Measurements from ENCODE around the gene NUP98.

The NUP98 gene

GRCh38 chr11:3703383-3703782 lies 94.0 kb downstream of the NUP98 start:
- no peaks in the 10 kb centered on the region for H3K79me2 ChIP-seq (ENCODE audit: control insufficient read depth, insufficient read depth, low read length)
- H2BK120ac ChIP-seq (ENCODE audit: low read depth, low read length), result no peak overlapping the region
- H3K27me3 ChIP-seq (ENCODE audit: insufficient read depth, low read length, poor library complexity), result no peaks in the 10 kb centered on the region
- no peaks in the 10 kb centered on the region for H3K4me1 ChIP-seq (ENCODE audit: control insufficient read depth, low read depth, low read length)
- no peak overlapping the region for H3K56ac ChIP-seq (ENCODE audit: low read length)
- no peak overlapping the region for H3K4ac ChIP-seq (ENCODE audit: low read depth, low read length)
- H2BK15ac ChIP-seq (replicated peaks; ENCODE audit: low read depth), result no peak overlapping the region
- H3K36me3 ChIP-seq (ENCODE audit: control insufficient read depth, insufficient read depth, low read length), result peaks cover 17% of the 10 kb centered on the region
- WGBS (ENCODE audit: extremely low coverage, insufficient coverage, low lambda C conversion rate), result 100% methylated on average over 1 of the region's 3 CpGs
- H3K27ac ChIP-seq (ENCODE audit: low read depth, low read length), result no peak overlapping the region
- no peak overlapping the region for H4K8ac ChIP-seq (ENCODE audit: low read depth, low read length)
- no peak overlapping the region for H3K23ac ChIP-seq (ENCODE audit: low read length)
- H2BK5ac ChIP-seq (ENCODE audit: low read length), result no peak overlapping the region
- no peak overlapping the region for H3K18ac ChIP-seq (ENCODE audit: low read length)
- no peak overlapping the region for H3K4me2 ChIP-seq (ENCODE audit: low read length)
- H4K5ac ChIP-seq (ENCODE audit: low read length), result no peak overlapping the region
- no peak overlapping the region for H2AK5ac ChIP-seq (ENCODE audit: low read length)
- no peak overlapping the region for H3K9ac ChIP-seq (ENCODE audit: low read length)
- H3K79me1 ChIP-seq (ENCODE audit: low read length), result no peaks in the 10 kb centered on the region
- no peak overlapping the region for H3K4me3 ChIP-seq (ENCODE audit: low read length)
- DNase-seq, result no peak

DNA sequence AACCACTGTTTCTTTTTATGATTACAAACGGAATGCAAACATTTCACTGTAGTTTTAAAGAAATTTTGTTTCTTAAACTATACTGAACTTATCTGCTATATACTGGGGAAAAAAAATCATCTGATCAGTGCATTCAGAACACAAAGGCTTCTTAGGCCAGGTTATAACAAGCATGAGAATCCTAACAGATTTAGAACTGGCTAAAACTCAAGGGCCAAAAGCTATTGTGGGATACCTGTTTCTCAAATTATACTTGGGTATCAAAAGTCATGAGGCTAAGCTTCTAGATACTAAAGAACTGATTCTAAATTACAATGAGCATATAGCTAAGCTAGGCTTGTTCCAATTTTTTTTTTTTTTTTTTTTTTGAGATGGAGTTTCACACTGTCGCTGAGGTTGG lies 96.4 kb downstream of the NUP98 start:
- Histone ChIP-seq H3K4me2 (ENCODE audit: low read length) (no peak overlapping the region), H3K27me3 (ENCODE audit: insufficient read depth, low read length, poor library complexity) (no peaks in the 10 kb centered on the region), H2BK5ac (ENCODE audit: low read length) (no peak overlapping the region), H3K18ac (ENCODE audit: low read length) (no peak overlapping the region), H3K79me1 (ENCODE audit: low read length) (no peaks in the 10 kb centered on the region), H3K4ac (ENCODE audit: low read depth, low read length) (no peak overlapping the region), H2BK15ac (replicated peaks; ENCODE audit: low read depth) (no peak overlapping the region), H3K56ac (ENCODE audit: low read length) (no peak overlapping the region), H3K9ac (ENCODE audit: low read length) (no peak overlapping the region), H3K36me3 (ENCODE audit: control insufficient read depth, insufficient read depth, low read length) (peaks cover 15% of the 10 kb centered on the region), H3K4me1 (ENCODE audit: control insufficient read depth, low read depth, low read length) (no peaks in the 10 kb centered on the region), H4K8ac (ENCODE audit: low read depth, low read length) (no peak overlapping the region), H3K27ac (ENCODE audit: low read depth, low read length) (no peak overlapping the region), H3K4me3 (ENCODE audit: low read length) (no peak overlapping the region), H2AK5ac (ENCODE audit: low read length) (no peak overlapping the region), H2BK120ac (ENCODE audit: low read depth, low read length) (no peak overlapping the region), H4K5ac (ENCODE audit: low read length) (no peak overlapping the region), H3K79me2 (ENCODE audit: control insufficient read depth, insufficient read depth, low read length) (no peaks in the 10 kb centered on the region), H3K23ac (ENCODE audit: low read length) (no peak overlapping the region)
- DNase-seq, result no peak
- WGBS (ENCODE audit: extremely low coverage, insufficient coverage, low lambda C conversion rate), result no CpG with 5 or more reads among the region's 2 CpGs

DNA sequence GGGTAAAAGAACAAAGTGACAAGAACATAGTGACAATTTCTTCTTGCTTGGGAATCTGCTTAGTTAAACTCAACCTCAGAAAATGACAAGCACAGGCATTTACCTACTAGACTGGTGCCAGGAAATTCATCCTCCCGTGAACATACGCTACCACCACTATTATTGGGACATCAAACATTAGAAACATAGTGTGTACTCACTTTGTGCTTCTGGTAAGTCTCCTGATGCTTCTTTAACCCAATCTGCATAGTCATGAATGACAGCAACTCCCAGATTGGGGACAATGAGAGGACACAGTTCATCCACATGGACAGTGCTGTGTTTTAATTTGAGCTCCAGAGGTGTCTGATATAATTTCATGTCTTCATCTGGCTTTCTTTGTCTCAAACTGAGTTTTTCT lies 96.9 kb downstream of the NUP98 start:
- Histone ChIP-seq H3K18ac (ENCODE audit: low read length) (no peak overlapping the region), H3K36me3 (ENCODE audit: control insufficient read depth, insufficient read depth, low read length) (peaks cover 17% of the 10 kb centered on the region), H3K4me1 (ENCODE audit: control insufficient read depth, low read depth, low read length) (no peaks in the 10 kb centered on the region), H2AK5ac (ENCODE audit: low read length) (no peak overlapping the region), H2BK5ac (ENCODE audit: low read length) (no peak overlapping the region), H3K4ac (ENCODE audit: low read depth, low read length) (no peak overlapping the region), H2BK120ac (ENCODE audit: low read depth, low read length) (no peak overlapping the region), H3K56ac (ENCODE audit: low read length) (no peak overlapping the region), H3K4me3 (ENCODE audit: low read length) (no peak overlapping the region), H3K4me2 (ENCODE audit: low read length) (no peak overlapping the region), H3K27me3 (ENCODE audit: insufficient read depth, low read length, poor library complexity) (no peaks in the 10 kb centered on the region), H3K79me1 (ENCODE audit: low read length) (no peaks in the 10 kb centered on the region), H4K8ac (ENCODE audit: low read depth, low read length) (no peak overlapping the region), H3K9ac (ENCODE audit: low read length) (no peak overlapping the region), H3K27ac (ENCODE audit: low read depth, low read length) (no peak overlapping the region), H2BK15ac (replicated peaks; ENCODE audit: low read depth) (no peak overlapping the region), H4K5ac (ENCODE audit: low read length) (no peak overlapping the region), H3K23ac (ENCODE audit: low read length) (no peak overlapping the region), H3K79me2 (ENCODE audit: control insufficient read depth, insufficient read depth, low read length) (no peaks in the 10 kb centered on the region)
- DNase-seq, result no peak
- WGBS (ENCODE audit: extremely low coverage, insufficient coverage, low lambda C conversion rate), result no CpG with 5 or more reads among the region's 2 CpGs

- no peaks in the 10 kb centered on the region for H3K4me1 ChIP-seq (ENCODE audit: control insufficient read depth, low read depth, low read length)
- no peak overlapping the region for H3K4ac ChIP-seq (ENCODE audit: low read depth, low read length)
- no peaks in the 10 kb centered on the region for H3K79me2 ChIP-seq (ENCODE audit: control insufficient read depth, insufficient read depth, low read length)
- no peak overlapping the region for H2AK5ac ChIP-seq (ENCODE audit: low read length)
- peaks cover 17% of the 10 kb centered on the region for H3K36me3 ChIP-seq (ENCODE audit: control insufficient read depth, insufficient read depth, low read length)
- H3K4me2 ChIP-seq (ENCODE audit: low read length), result no peak overlapping the region
- no peak overlapping the region for H2BK5ac ChIP-seq (ENCODE audit: low read length)
- H3K18ac ChIP-seq (ENCODE audit: low read length), result no peak overlapping the region
- H3K4me3 ChIP-seq (ENCODE audit: low read length), result no peak overlapping the region
- WGBS (ENCODE audit: extremely low coverage, insufficient coverage, low lambda C conversion rate), result no CpG with 5 or more reads among the region's 4 CpGs
- no peaks in the 10 kb centered on the region for H3K27me3 ChIP-seq (ENCODE audit: insufficient read depth, low read length, poor library complexity)
- H3K56ac ChIP-seq (ENCODE audit: low read length), result no peak overlapping the region
- H4K5ac ChIP-seq (ENCODE audit: low read length), result no peak overlapping the region
- H3K9ac ChIP-seq (ENCODE audit: low read length), result no peak overlapping the region
- no peak overlapping the region for H4K8ac ChIP-seq (ENCODE audit: low read depth, low read length)
- no peak overlapping the region for H2BK15ac ChIP-seq (replicated peaks; ENCODE audit: low read depth)
- H3K27ac ChIP-seq (ENCODE audit: low read depth, low read length), result no peak overlapping the region
- no peak overlapping the region for H2BK120ac ChIP-seq (ENCODE audit: low read depth, low read length)
- no peaks in the 10 kb centered on the region for H3K79me1 ChIP-seq (ENCODE audit: low read length)
- no peak for DNase-seq
- no peak overlapping the region for H3K23ac ChIP-seq (ENCODE audit: low read length)
These were observed 110.6 kb downstream of the NUP98 start for GRCh38 chr11:3686751-3687150.

DNA sequence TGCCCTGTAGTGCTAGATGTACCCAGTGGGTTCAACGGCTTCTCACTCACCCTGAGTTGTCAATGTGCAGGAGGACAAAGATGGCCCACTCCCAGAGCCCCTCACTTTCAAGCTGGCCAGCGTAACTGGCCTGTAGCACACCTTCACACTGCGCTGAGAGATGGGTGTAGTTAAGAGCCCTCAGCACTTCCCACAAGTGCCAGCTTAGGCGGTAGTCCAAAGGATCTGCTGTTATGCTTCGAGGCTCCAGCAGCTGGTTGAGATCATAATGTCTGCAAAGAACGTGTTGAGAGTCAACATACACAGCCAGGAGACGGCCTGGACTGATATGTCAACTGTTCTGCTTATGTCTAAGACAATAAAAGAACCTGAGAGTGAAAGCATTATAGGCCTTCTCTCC lies 111.4 kb downstream of the NUP98 start:
- H3K36me3 ChIP-seq (ENCODE audit: control insufficient read depth, insufficient read depth, low read length), result peaks cover 17% of the 10 kb centered on the region
- no peak overlapping the region for H3K4ac ChIP-seq (ENCODE audit: low read depth, low read length)
- no peak overlapping the region for H3K23ac ChIP-seq (ENCODE audit: low read length)
- H2BK120ac ChIP-seq (ENCODE audit: low read depth, low read length), result no peak overlapping the region
- H3K4me3 ChIP-seq (ENCODE audit: low read length), result no peak overlapping the region
- WGBS (ENCODE audit: extremely low coverage, insufficient coverage, low lambda C conversion rate), result no CpG with 5 or more reads among the region's 7 CpGs
- H3K4me1 ChIP-seq (ENCODE audit: control insufficient read depth, low read depth, low read length), result no peaks in the 10 kb centered on the region
- H2AK5ac ChIP-seq (ENCODE audit: low read length), result no peak overlapping the region
- H3K18ac ChIP-seq (ENCODE audit: low read length), result no peak overlapping the region
- no peaks in the 10 kb centered on the region for H3K27me3 ChIP-seq (ENCODE audit: insufficient read depth, low read length, poor library complexity)
- H3K79me2 ChIP-seq (ENCODE audit: control insufficient read depth, insufficient read depth, low read length), result no peaks in the 10 kb centered on the region
- no peak overlapping the region for H4K5ac ChIP-seq (ENCODE audit: low read length)
- H2BK5ac ChIP-seq (ENCODE audit: low read length), result no peak overlapping the region
- DNase-seq, result no peak
- H3K9ac ChIP-seq (ENCODE audit: low read length), result no peak overlapping the region
- no peak overlapping the region for H4K8ac ChIP-seq (ENCODE audit: low read depth, low read length)
- H3K4me2 ChIP-seq (ENCODE audit: low read length), result no peak overlapping the region
- H3K79me1 ChIP-seq (ENCODE audit: low read length), result no peaks in the 10 kb centered on the region
- no peak overlapping the region for H3K56ac ChIP-seq (ENCODE audit: low read length)
- H2BK15ac ChIP-seq (replicated peaks; ENCODE audit: low read depth), result no peak overlapping the region
- H3K27ac ChIP-seq (ENCODE audit: low read depth, low read length), result no peak overlapping the region

DNA sequence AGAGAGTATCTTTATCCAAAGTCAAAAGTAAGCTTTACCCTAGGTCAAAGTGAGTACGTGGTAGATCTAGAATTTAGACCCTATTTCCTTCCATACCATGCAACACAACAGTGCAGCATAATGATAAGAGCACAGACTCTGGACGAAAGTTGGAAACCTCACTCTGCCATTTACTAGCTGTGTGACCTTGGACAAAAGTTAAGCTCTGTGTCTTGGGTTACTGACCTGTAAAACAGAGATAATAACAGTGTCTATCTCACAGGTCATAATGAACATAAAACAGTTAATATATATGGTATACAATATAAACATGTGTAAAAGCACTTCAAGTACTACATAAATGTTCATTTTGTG lies 112.6 kb downstream of the NUP98 start:
- Histone ChIP-seq H2BK15ac (replicated peaks; ENCODE audit: low read depth) (no peak overlapping the region), H3K23ac (ENCODE audit: low read length) (no peak overlapping the region), H3K18ac (ENCODE audit: low read length) (no peak overlapping the region), H3K4me3 (ENCODE audit: low read length) (no peak overlapping the region), H3K4me2 (ENCODE audit: low read length) (no peak overlapping the region), H2AK5ac (ENCODE audit: low read length) (no peak overlapping the region), H2BK5ac (ENCODE audit: low read length) (no peak overlapping the region), H3K27me3 (ENCODE audit: insufficient read depth, low read length, poor library complexity) (no peaks in the 10 kb centered on the region), H3K4me1 (ENCODE audit: control insufficient read depth, low read depth, low read length) (no peaks in the 10 kb centered on the region), H3K79me2 (ENCODE audit: control insufficient read depth, insufficient read depth, low read length) (no peaks in the 10 kb centered on the region), H4K5ac (ENCODE audit: low read length) (no peak overlapping the region), H3K9ac (ENCODE audit: low read length) (no peak overlapping the region), H4K8ac (ENCODE audit: low read depth, low read length) (no peak overlapping the region), H3K56ac (ENCODE audit: low read length) (no peak overlapping the region), H3K4ac (ENCODE audit: low read depth, low read length) (no peak overlapping the region), H3K79me1 (ENCODE audit: low read length) (no peaks in the 10 kb centered on the region), H3K27ac (ENCODE audit: low read depth, low read length) (no peak overlapping the region), H3K36me3 (ENCODE audit: control insufficient read depth, insufficient read depth, low read length) (peaks cover 19% of the 10 kb centered on the region), H2BK120ac (ENCODE audit: low read depth, low read length) (no peak overlapping the region)
- WGBS (ENCODE audit: extremely low coverage, insufficient coverage, low lambda C conversion rate), result no CpG with 5 or more reads among the region's 2 CpGs
- no peak for DNase-seq
